ENCODE data around the gene ZNF678.

GRCh38 chr1:227543283-227544066, 19.9 kb upstream of the ZNF678 start:
- TF ChIP-seq, protein P1, sequence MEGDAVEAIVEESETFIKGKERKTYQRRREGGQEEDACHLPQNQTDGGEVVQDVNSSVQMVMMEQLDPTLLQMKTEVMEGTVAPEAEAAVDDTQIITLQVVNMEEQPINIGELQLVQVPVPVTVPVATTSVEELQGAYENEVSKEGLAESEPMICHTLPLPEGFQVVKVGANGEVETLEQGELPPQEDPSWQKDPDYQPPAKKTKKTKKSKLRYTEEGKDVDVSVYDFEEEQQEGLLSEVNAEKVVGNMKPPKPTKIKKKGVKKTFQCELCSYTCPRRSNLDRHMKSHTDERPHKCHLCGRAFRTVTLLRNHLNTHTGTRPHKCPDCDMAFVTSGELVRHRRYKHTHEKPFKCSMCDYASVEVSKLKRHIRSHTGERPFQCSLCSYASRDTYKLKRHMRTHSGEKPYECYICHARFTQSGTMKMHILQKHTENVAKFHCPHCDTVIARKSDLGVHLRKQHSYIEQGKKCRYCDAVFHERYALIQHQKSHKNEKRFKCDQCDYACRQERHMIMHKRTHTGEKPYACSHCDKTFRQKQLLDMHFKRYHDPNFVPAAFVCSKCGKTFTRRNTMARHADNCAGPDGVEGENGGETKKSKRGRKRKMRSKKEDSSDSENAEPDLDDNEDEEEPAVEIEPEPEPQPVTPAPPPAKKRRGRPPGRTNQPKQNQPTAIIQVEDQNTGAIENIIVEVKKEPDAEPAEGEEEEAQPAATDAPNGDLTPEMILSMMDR (conservative IDR thresholded peaks at IDR 0.05; ENCODE audit: low read length): no peak
- no peak for TF ChIP-seq EZH2phosphoT487 (IDR thresholded peaks at IDR 0.05; ENCODE audit: borderline replicate concordance)
